Activated CD4-positive, alpha-beta T cell treated with anti-CD3 and anti-CD28 coated beads, Interleukin-2, amount 50 U/mL, for 24 hours (primary cell): ENCODE measurements around the gene KPNA1.
"Not testable (repeated sequence)": the region's sequence is repeated elsewhere in the genome, so short reads cannot be mapped to it uniquely, and the experiment has no call there.

Source experiments
- DNase-seq, 2 donors: peaks; one replicate each; pipeline ENCODE4 v3.0.0-alpha.2; 2020; ENCODE audit warnings: low read depth in 1 of 2, low spot score in 1 of 2

KPNA1 gene

GRCh38 chr3:122520861-122521260 lies 6.1 kb upstream of the KPNA1 start:
- no peak for DNase-seq

DNA sequence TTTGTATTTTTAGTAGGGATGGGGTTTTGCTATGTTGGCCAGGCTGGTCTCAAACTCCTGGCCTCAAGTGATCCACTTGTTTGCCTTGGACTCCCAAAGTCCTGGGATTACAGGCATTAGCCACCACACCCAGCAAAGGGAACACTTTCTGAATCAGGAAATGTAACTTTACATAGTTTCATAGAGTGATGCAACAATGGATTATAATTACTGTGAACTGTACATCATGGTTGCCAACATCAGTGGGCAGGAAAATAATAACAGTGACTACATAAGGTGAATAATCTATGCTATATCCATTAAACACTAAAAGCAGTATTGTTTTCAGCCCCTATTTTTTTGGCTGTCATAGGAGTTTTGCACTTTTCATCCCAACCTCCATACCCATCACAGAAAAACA lies 5.0 kb upstream of the KPNA1 start:
- no peak for DNase-seq

DNA sequence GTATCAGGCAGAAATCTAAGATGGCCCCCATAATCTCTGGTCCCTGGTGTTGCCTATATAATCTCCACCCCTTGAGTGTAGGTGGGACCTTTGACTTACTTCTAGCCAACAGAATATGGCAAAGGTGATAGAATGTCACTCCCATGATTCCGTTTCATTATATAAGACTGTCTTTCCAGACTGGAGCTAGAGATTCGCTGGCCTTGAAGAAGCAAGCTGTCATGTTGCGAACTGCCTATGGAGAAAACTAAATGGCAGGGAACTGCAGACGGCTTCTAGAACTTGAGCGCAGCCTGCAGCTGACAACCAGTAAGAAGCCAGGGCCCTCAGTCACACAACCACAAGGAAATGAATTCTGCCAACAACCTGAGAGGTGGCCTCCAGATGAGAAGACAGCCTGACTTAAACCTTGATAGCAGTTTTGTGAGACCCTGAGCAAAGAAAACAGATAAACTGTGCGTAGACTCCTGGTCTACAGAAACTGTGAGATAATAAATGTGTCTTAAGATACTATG lies 2.2 kb upstream of the KPNA1 start:
- no peak for DNase-seq

DNA sequence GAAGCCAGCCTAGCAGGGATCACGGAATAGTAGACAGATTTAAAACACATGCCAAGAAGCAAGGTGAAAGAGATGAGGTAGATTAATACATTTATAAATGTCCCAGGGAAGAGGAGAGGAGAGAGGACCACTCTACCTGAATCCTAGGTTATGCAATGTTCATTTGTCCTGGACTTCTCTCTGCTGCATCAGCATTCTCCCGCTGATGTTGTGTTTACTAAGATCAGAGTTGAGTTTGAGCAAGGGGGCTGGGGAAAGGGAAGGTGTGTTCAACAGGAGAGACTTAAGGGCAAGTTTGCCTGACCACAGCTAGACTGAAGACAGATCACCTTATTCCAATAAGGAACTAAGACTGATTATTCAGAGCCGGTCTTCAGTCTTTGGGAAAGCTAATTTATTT lies 1.1 kb upstream of the KPNA1 start:
- DNase-seq: no peak

GRCh38 chr3:122515020-122515468 lies 305 bp upstream of the KPNA1 start:
- no peak for DNase-seq

- no peak for DNase-seq
These were observed 1.2 kb downstream of the KPNA1 start for GRCh38 chr3:122513386-122514122.

DNA sequence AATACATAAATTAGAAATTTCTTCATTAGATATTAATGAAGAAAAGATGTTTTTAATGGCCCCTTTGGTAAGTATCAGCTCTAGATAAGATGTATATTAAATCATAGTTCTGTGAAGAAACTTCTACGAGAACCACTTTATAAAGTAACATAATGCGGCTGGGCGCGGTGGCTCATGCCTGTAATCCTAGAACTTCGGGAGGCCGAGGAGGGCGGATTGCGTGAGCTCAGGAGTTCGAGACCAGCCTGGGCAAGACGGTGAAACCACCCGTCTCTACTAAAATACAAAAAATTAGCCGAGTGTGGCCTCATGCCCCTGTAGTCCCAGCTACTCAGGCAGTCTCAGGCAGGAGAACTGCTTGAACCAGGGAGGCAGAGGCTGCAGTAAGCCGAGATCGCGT lies 2.5 kb downstream of the KPNA1 start:
- DNase-seq: no peak

DNA sequence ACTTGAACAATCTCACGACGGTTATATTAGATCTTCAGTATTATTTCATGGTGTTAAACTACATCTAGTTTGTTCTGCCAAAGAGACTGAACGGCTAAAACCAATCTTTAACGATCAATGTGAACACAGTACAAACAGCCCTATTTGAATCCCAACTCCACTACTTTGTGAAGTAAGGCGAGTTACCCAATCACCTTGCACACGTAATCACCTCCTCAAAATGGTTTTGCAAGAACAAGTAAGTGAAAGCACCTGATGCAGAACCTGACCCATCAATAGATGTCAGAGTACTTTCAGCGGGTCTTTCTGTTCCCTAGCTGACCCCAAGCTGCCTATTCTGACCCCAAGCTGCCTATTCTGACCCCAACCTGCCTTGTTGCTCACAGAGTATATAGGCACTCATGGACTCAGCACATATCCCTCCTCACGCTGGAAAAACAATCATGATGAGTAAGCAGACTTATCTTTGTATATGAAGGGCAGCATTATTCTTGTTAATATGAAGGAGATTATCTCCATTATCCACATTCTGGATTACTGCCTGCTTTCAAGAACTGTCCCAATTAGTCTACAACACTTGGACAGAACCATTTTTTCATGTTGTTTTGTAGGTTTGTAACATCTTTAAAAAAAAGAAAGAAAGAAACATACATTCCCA lies 3.7 kb downstream of the KPNA1 start:
- DNase-seq: no peak

DNA sequence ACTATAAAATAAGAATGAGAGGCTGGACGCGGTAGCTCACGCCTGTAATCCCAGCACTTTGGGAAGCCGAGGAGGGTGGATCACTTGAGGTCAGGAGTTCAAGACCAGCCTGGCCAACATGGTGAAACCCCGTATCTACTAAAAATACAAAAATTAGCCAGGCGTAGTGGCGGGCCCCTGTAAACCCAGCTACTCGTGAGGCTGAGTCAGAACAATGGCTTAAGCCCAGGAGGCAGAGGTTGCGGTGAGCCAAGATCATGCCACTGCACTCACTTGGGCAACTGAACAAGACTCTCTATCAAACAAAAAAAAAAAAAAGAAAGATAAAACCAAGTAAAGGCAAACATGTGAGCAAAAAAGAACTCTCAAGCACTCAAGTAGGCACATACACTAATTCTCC lies 5.8 kb downstream of the KPNA1 start:
- not testable (repeated sequence) for DNase-seq

DNA sequence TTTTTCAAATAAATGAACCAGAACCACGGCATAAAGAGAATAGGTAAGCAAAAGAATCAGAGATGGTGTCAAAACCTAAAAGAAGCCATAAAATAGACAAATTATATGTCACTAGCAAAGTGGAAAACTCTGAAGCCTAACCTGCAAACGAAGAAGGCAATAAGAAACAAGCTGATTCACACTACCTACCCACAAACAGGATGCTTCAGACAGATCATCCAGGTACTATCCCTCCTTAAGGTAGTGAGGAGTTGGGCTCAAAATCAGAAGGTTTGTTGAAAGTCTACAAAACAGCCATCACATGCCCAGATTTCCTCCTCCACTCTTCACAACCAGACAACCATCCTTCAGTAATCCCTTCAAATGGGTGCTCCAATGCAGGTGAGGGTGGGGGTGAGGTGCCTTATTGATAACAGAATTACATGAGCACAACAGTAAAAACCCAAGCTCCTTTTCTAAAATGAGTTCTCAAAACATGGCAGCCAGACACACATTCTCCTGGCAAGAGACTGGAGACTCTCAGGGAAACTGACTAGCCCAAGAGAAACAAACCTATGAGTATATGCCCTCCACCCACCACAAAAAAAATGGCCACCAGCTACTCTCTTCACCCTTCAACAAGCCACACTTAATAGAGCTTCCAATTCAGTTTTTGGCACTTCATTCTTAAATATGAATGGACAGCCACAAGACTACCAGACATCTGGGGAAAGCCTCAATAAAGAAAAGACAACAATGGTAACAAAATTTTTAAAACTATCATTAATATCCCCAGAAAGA lies 6.4 kb downstream of the KPNA1 start:
- no peak for DNase-seq

GRCh38 chr3:122506450-122506849 lies 8.3 kb downstream of the KPNA1 start:
- no peak for DNase-seq

DNA sequence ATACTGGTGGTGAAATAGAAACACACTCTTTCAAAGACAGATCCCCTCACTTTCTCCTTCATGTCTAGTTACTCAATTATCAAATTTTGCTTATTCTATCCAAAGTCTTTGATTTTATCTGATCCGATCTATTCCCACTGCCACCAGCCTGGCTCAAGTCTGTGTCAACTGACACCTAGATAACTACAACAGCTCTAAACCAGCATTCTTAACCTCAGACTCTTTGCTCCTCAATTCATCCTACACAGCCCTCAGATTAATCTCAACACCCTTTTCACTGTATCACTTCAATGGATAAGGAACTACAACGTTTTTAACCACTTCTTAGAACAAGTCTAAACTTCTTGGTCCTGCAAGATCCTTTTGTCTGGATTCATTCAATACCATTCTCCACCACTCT lies 9.1 kb downstream of the KPNA1 start:
- no peak for DNase-seq

DNA sequence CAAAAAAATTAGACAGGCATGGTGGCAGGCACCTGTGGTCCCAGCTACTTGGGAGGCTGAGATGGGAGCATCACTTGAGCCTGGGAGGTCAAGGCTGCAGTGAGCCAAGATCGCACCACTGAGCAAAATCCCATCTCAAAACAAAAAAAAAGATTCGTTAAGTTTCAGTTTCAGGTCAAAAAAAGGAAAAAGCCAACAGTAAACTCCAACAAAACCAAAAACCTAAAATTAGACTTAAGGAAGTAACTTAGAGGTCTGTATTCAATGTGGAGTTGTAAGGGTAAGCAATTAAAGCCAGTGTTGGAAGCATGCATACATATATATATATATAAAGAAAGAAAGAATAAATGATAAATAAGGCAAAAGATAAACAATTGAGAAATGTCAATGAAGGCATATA lies 11.8 kb downstream of the KPNA1 start:
- DNase-seq: no peak

GRCh38 chr3:122502139-122502538 lies 12.6 kb downstream of the KPNA1 start:
- DNase-seq: no peak

- not testable (repeated sequence) for DNase-seq
These were observed 13.8 kb downstream of the KPNA1 start for GRCh38 chr3:122500964-122501363.

DNA sequence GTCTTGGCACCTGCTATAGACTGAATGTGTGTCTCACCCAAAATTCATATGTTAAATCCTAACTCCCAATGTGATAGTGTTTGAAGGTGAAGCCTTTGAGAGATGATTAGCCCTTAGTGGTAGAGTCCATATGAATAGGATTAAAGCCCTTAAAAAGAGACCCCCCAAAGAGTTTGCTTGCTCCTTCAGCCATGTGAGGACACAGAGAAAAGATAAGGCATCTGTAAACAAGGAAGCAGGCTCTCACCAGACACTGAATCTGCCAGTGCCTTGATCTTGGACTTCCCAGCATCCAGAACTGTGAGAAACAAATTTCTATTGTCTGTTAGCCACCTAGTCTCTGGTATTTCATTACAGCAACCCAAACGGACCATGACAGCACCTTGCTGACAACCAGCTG lies 16.6 kb downstream of the KPNA1 start:
- DNase-seq: no peak

DNA sequence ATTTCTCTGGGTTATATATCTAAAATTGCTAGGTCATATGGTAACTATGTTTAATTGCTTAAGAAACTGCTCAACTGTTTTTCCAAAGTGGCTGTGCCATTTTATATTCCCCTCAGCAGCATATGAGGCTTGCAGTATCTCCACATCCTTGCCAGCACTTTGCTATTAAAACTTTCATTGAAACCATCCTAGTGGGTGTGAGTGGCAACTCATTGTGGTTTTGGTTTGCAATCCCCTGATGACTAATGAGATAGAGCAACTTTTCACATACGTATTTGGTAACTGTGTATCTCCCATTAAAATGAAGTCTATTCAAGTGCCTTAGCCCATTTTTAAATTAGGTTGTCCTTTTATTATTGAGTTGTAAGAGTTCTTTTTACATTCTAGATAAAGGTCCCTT lies 17.3 kb downstream of the KPNA1 start:
- DNase-seq: peak in 1 of 2 donors; percentile 40

DNA sequence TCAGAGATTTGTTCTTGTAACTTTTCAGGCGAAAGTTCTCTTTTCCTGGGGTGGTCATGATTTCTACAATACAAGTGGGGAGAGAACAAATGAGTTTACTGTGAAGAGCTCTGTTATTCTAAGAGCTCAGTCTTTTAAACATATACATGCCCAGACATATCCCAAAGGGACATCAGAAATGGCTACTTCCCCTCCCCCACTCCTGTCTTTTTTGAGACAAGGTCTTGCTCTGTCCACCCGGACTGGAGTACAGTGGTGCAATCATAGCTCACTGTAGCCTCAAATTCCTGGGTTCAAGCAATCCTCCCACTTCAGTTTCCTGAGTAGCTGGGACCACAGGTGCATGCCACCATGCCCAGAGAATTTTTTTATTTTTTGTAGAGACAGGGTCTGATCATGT lies 18.2 kb downstream of the KPNA1 start:
- DNase-seq: no peak

DNA sequence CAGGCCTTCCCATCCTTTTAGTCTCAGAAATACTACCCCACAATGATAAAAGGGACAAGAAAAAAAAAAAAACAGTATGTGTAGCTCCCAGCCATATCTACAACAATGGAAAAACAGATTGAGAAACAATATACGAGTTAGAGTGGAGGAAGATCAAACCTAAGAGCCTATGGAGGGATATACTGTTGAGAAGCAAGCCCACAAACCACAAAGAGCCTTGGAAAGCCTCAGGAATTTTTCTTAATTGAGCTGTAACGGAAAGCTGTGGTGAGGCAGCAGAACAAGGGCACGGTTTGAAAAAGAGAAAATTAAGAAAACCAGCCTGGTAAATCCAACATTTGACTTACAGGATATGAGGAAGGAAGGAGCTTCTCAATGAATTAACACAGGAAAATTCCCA lies 21.4 kb downstream of the KPNA1 start:
- no peak for DNase-seq

DNA sequence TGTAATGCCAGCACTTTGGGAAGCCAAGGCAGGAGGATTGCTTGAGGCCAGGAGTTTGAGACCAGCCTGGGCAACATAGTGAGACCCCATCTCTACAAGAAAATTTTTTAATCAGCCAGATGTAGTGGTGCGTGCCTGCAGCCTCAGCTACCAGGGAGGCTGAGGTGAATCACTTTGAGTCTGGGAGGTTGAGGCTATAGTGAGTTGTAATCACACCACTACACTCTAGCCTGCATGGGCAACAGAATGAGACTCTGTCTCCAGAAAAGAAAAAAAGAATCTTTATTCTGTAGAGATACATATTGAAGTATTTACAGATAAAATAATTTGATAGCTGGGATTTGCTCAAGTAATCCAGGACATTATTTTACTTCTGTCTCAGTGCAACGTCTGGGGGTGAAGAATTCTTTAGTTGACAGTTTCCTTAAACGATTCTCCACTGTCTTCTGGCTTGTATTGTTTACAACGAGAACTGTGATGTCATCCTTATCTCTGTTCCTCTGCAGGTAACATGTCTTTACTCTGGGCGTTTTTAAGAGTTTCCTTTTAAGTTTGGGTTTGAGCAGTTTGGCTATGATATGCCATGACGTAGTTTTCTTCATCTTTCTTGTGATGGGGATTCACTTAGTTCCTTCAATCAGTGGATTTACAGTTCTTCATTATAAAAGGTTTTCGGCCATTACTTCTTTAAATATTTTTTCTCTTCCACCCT lies 26.3 kb downstream of the KPNA1 start:
- DNase-seq: no peak

DNA sequence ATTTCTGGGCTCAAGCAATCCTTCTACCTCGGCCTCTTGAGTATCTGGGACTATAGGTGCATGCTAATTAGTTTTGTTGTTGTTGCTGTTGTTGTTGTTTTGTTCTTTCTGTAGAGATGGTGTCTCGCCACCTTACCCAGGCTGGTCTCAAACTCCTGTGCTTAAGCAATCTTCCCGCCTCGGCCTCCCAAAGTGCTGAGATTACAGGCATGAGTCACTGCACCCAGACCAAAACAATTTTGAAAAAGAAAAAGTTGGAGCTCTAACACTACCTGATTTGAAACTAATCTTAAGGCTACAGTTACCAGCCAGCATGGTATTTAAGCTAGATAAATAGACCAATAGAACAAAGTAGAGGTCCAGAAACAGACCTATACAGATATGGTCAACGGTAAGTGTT lies 29.8 kb downstream of the KPNA1 start:
- DNase-seq: no peak
